ENCODE data around the gene THAP9.

THAP9 gene

DNA sequence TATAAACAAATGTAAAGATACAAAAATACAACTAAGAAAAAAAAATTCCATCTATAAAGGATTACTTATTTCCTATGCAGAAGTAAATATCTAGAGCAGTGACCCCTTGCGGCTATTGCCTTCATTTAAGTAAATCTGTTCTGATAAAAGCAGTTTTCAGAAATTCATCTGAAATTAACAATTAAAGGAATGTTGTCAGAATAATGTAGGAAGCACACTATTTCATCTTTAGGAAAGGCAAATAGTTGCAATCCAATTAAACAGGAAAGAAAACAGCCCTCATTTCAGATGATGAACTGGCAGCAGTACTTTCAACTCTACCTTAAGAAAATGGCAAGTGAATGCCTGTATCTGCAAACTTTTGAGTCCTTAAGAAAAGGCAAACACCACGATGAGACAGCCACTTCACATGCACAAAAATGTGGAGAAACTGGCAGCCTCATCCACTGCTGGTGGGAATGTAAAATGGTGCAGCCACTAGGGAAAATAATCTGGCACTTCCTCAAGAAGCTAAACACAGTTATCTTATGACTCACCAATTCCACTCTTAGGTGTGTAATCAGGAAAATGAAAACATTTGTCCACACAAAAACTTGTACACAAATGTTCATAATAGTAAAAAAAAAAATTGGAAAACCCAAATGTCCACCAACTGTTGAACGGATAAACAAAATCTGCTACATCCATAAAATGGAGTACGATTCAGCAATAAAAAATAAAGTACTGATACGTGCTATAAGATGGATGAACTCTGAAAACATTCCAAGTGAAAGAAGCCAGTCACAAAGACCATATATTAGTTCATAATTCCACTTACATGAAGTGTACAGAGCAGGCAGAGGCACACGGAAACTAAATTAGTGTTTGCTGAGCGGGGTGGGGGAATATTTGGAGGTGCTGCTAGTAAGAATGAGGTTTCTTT lies 2.0 kb upstream of the THAP9 start:
- Histone ChIP-seq H3K4me2 (ENCODE audit: insufficient read depth, low read length) (peak overlapping the region; percentile 82), H3K27me3 (ENCODE audit: insufficient read depth, low read length, poor library complexity) (no peaks in the 10 kb centered on the region), H3K9me3 (ENCODE audit: insufficient read depth, low read length, severe bottlenecking) (no peaks in the 10 kb centered on the region), H4K20me1 (ENCODE audit: insufficient read depth, low read length) (peaks cover 18% of the 10 kb centered on the region; the same call in 1 of the 2 replicates), H2AFZ (ENCODE audit: low read depth, low read length) (no peak overlapping the region), H3K4me1 (ENCODE audit: insufficient read depth, low read length) (peaks cover 56% of the 10 kb centered on the region), H3K79me2 (ENCODE audit: insufficient read depth, low read length) (peaks cover 86% of the 10 kb centered on the region), H3K27ac (ENCODE audit: low read length) (peak overlapping the region; percentile 93), H3K36me3 (ENCODE audit: insufficient read depth, low read length) (peaks cover 45% of the 10 kb centered on the region), H3K9ac (ENCODE audit: low read depth, low read length) (peak overlapping the region; percentile 66), H3K4me3 (ENCODE audit: low read depth in 1 of 2, low read length in 2 of 2) (peak overlapping the region; percentile 62 to 87)
- TF ChIP-seq, protein P1, sequence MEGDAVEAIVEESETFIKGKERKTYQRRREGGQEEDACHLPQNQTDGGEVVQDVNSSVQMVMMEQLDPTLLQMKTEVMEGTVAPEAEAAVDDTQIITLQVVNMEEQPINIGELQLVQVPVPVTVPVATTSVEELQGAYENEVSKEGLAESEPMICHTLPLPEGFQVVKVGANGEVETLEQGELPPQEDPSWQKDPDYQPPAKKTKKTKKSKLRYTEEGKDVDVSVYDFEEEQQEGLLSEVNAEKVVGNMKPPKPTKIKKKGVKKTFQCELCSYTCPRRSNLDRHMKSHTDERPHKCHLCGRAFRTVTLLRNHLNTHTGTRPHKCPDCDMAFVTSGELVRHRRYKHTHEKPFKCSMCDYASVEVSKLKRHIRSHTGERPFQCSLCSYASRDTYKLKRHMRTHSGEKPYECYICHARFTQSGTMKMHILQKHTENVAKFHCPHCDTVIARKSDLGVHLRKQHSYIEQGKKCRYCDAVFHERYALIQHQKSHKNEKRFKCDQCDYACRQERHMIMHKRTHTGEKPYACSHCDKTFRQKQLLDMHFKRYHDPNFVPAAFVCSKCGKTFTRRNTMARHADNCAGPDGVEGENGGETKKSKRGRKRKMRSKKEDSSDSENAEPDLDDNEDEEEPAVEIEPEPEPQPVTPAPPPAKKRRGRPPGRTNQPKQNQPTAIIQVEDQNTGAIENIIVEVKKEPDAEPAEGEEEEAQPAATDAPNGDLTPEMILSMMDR (IDR thresholded peaks at IDR 0.05; ENCODE audit: borderline replicate concordance, extremely low read depth, low read length, poor library complexity, severe bottlenecking), result peak; percentile 60
- no peak for TF ChIP-seq EZH2 (IDR thresholded peaks at IDR 0.05; ENCODE audit: borderline replicate concordance, low read depth, low read length, severe bottlenecking)
- no peak for DNase-seq
- no peak for ATAC-seq (ENCODE audit: insufficient read depth, low read depth)

DNA sequence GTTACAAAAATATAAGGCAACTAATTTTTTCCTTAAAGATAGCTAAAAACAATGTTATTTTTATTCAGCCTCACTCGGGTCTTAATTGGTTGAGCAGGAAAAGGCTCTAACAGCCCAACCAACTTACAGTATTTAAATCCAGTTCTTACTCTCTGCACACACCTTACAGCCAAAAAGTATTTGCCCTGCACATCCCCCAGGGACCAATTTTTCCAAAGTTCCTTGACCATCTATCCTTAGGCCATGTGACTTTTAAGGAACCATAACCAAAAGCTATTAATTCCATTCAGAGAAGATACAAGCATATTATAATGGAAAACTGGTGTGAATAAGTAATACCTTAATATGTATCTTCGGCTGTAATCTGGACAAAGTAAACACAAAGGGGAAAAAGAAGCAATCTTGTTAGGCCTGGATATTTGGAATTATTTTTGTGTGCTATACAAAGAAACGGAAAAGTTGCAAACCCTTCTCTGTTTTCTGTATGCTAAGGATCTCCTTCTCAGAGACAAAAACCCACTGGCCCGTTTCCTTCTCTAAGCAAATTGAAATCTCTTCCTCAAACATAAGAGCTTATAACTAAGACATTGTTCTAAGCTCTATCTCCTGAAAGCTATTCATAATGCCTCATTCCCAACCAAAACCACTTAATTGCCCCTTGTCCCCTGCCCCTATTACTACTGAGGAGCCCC lies 1.0 kb upstream of the THAP9 start:
- TF ChIP-seq EZH2 (IDR thresholded peaks at IDR 0.05; ENCODE audit: borderline replicate concordance, low read depth, low read length, severe bottlenecking), result no peak
- TF ChIP-seq, protein P1 (IDR thresholded peaks at IDR 0.05; ENCODE audit: borderline replicate concordance, extremely low read depth, low read length, poor library complexity, severe bottlenecking), result no peak
- ATAC-seq (ENCODE audit: insufficient read depth, low read depth), result no peak
- no peaks in the 10 kb centered on the region for H3K27me3 ChIP-seq (ENCODE audit: insufficient read depth, low read length, poor library complexity)
- H3K4me3 ChIP-seq (ENCODE audit: low read depth in 1 of 2, low read length in 2 of 2), result peak overlapping the region; percentile 62 to 87
- H3K79me2 ChIP-seq (ENCODE audit: insufficient read depth, low read length), result peaks cover 79% of the 10 kb centered on the region
- H2AFZ ChIP-seq (ENCODE audit: low read depth, low read length), result peak overlapping the region; percentile 98
- no peak for DNase-seq
- H3K4me2 ChIP-seq (ENCODE audit: insufficient read depth, low read length), result peak overlapping the region; percentile 82
- peaks cover 35% of the 10 kb centered on the region for H3K36me3 ChIP-seq (ENCODE audit: insufficient read depth, low read length)
- peak overlapping the region; percentile 66 for H3K9ac ChIP-seq (ENCODE audit: low read depth, low read length)
- H4K20me1 ChIP-seq (ENCODE audit: insufficient read depth, low read length), result peaks cover 18% of the 10 kb centered on the region; the same call in 1 of the 2 replicates
- no peaks in the 10 kb centered on the region for H3K9me3 ChIP-seq (ENCODE audit: insufficient read depth, low read length, severe bottlenecking)
- peaks cover 51% of the 10 kb centered on the region for H3K4me1 ChIP-seq (ENCODE audit: insufficient read depth, low read length)
- H3K27ac ChIP-seq (ENCODE audit: low read length), result peak overlapping the region; percentile 93

DNA sequence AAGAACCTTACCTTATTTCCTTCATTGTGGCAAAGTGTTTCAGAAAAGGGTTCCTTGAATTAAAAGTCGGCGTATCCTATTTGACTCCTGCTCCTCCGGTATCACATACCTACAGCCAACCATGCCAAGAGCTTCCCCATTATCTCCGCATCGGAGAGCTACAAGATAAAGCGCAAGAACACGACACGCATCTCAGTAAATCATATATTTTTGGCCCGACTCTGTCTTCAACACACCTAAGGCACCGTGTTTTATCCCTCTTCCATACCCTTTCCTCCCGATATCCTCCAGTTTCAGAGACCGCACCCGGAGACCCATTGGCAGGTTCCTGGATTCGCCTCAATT lies 497 bp upstream of the THAP9 start:
- Histone ChIP-seq H3K4me3 (ENCODE audit: low read depth in 1 of 2, low read length in 2 of 2) (peak overlapping the region; percentile 62 to 87), H2AFZ (ENCODE audit: low read depth, low read length) (peak overlapping the region; percentile 98), H4K20me1 (ENCODE audit: insufficient read depth, low read length) (peaks cover 18% of the 10 kb centered on the region; the same call in 1 of the 2 replicates), H3K79me2 (ENCODE audit: insufficient read depth, low read length) (peaks cover 76% of the 10 kb centered on the region), H3K4me1 (ENCODE audit: insufficient read depth, low read length) (peaks cover 56% of the 10 kb centered on the region), H3K9me3 (ENCODE audit: insufficient read depth, low read length, severe bottlenecking) (no peaks in the 10 kb centered on the region), H3K4me2 (ENCODE audit: insufficient read depth, low read length) (peak overlapping the region; percentile 82), H3K36me3 (ENCODE audit: insufficient read depth, low read length) (peaks cover 30% of the 10 kb centered on the region), H3K27ac (ENCODE audit: low read length) (peak overlapping the region; percentile 93), H3K9ac (ENCODE audit: low read depth, low read length) (peak overlapping the region; percentile 66), H3K27me3 (ENCODE audit: insufficient read depth, low read length, poor library complexity) (no peaks in the 10 kb centered on the region)
- DNase-seq (no peak), ATAC-seq (ENCODE audit: insufficient read depth, low read depth) (peak; percentile 13)
- no peak for TF ChIP-seq EZH2 (IDR thresholded peaks at IDR 0.05; ENCODE audit: borderline replicate concordance, low read depth, low read length, severe bottlenecking)
- TF ChIP-seq, protein P1 (IDR thresholded peaks at IDR 0.05; ENCODE audit: borderline replicate concordance, extremely low read depth, low read length, poor library complexity, severe bottlenecking), result no peak

Data from DND-41 (cell line).